ENCODE results near the gene STPG2.
"Not testable (repeated sequence)": the region's sequence is repeated elsewhere in the genome, so short reads cannot be mapped to it uniquely, and the experiment has no call there.

STPG2 gene

GRCh38 chr4:97778174-97778573 is 365.1 kb downstream of the STPG2 start:
- DNase-seq = no peak

DNA sequence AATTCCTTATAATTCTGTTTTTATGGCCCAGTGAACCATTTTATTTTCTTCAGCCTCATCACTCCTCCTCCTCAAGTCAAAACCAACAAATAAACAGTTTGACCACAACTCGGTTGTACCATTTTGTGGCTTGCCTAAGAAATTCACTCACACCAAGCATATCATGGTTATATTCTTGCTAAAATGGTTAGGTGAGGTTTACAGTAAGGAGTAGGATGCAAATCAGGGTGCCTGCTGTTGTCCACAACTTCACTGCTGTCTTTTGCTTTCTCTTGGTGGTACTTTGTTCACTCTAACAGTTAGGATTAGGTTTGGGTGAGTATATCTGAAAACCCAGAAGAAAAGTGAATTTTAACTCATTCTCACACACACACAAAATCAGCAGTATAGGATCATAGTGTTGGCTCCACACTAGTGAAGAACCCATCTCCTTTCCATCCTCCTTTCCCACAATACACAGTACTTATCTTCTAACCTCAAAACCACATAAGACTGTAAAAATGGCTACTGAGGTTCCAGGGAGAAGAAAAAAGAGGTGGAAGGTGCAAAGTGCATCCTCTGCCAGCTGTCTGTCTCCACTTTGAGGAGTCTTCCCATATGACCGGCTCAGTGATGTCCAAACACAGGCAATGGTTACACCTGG is 368.8 kb downstream of the STPG2 start:
- no peak for DNase-seq

GRCh38 chr4:97770222-97770621 is 373.1 kb downstream of the STPG2 start:
- DNase-seq = no peak

GRCh38 chr4:97762115-97762512 is 381.2 kb downstream of the STPG2 start:
- DNase-seq = no peak

DNA sequence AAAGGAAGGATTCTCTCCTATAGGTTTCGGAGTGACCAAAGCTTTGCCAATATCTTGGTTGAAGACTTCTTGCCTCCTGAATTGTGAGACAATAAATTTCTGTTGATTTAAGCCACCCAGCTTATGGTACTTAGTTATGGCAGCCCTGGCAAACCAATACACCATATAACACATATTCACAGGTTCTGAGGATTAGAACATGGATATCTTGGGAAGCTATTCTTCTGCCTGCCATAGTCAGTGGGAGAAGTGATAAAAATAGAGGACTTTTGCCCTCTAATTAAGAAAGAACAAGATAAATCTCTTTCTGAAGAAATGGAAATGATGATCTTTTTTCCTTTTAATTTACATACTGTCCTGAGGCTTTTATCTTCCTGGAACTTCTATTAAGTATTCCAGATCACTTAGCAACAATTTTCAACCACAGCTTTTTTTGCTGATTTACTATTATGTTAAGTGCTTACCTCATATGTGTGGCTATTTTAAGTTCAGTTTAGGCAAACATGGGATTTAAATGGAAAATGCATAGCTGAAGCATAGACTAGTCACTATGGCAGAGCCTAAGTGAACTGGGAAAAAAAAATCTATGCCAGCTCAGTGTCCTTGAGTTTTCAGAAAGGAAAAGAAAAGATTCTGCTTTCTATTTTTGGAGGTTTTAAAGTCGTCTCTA is 381.7 kb downstream of the STPG2 start:
- DNase-seq = no peak

DNA sequence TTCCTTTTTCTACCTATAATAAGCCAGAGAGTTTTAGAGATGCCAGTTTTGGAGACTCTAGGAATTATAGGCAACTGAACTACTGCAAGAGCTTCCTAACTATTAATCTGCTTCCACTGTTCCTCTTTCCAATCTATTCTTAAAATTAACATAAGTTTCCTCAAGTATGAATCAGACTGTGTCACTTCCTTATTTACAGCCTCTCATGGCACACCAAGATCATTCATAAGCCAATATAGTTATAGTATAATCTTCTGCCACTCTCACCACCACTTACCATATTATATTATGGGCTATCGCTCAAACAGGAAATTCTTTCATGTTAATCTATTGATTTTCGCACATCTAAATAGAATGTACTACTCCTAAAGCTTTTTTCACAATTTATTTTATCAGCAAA is 383.5 kb downstream of the STPG2 start:
- DNase-seq = no peak

- DNase-seq = no peak
Measured at GRCh38 chr4:97752599-97752998, 390.7 kb downstream of the STPG2 start.

DNA sequence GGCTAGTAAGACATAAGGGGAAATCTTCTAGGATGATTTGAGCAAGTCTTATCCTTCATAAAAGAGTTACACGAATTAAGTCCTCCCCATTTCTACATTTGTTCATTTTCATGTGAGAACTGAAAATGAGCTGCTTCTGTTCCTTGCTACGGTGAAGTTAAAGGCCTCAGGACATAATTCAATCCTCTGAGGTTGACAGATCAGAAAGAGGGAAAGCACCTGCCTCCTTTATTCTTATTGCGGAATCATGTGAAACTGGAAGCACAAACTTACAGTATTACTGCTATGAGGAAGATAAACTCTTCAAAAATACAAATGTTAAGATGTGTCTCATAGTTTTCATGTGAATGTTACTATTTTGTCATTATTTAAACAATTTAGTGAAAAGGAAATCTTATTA is 395.3 kb downstream of the STPG2 start:
- DNase-seq = no peak

GRCh38 chr4:97720869-97721432 is 422.3 kb downstream of the STPG2 start:
- no peak for DNase-seq

- no peak for DNase-seq
Measured at GRCh38 chr4:97691111-97691605, 452.1 kb downstream of the STPG2 start.

GRCh38 chr4:97670703-97671269 is 472.5 kb downstream of the STPG2 start:
- no peak for DNase-seq

GRCh38 chr4:97665553-97665952 is 477.7 kb downstream of the STPG2 start:
- no peak for DNase-seq

- DNase-seq = no peak
Measured at GRCh38 chr4:97664741-97665140, 478.5 kb downstream of the STPG2 start.

GRCh38 chr4:97662133-97662532 is 481.1 kb downstream of the STPG2 start:
- DNase-seq = no peak

DNA sequence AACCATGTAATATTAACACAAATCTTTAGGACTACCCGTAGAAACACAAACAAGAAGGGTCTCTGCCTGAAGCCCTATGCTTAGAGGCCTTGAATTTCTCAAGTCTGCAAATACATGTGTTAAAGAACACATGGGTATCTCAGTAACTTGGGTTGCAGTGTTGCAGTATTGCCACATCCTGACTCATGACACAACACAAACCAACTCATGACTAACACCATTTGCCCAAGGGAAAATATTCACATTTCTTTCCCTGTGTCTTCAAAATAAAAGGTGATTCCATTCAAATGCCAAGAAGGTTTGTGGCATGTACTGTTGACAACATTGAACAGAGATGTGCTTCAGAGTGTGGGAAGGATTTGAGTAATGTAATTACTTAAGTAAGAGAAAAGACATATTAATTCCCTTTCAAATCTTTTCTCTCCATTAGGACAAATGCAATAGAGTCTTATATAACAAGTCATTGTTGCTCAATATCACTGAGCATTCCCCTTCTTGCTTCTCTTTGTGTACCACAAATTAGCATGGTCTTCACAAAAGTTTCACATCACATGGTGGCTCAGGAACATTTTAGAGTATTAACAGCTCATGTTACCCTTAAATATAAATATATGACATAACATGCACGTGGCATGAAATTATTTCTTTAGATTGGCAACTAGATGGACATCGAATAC is 487.1 kb downstream of the STPG2 start:
- no peak for DNase-seq

DNA sequence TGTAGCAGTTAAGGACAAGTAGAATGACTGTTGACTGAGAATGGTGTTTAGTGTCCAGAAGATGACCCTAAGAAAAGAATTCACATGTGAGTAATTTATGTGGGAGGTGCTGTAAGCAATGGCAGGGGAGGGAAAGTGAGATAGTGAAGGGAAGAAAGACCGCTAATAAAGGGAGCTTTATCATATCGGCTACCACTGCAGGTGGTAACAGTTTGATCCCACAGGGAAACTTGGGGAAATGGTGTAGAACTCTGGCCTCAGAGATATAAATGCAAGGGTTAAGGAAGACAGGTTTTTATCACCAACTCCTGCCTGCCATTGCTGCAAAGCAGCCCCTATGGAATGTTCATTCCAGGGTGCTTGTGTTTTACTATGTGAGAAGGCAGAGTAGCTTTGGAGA is 489.6 kb downstream of the STPG2 start:
- DNase-seq = no peak

DNA sequence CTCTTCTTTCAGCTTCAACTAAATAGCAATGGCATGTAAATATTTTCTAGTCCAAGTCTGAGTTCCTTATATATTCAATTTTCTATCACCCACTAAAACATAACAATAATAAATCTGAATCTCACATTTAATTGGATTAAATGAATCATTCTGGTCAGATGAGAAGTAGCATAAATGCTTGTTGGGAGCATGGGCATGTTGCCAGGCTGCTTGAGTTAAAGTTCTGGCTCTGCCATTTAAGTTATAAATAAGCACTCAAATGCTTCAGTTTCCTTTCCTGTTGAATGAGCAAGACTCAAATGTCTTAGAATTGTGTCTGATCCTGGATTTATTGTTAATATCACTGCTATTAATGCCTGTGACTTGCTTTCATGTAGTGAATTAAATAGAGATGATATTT is 496.3 kb downstream of the STPG2 start:
- no peak for DNase-seq

DNA sequence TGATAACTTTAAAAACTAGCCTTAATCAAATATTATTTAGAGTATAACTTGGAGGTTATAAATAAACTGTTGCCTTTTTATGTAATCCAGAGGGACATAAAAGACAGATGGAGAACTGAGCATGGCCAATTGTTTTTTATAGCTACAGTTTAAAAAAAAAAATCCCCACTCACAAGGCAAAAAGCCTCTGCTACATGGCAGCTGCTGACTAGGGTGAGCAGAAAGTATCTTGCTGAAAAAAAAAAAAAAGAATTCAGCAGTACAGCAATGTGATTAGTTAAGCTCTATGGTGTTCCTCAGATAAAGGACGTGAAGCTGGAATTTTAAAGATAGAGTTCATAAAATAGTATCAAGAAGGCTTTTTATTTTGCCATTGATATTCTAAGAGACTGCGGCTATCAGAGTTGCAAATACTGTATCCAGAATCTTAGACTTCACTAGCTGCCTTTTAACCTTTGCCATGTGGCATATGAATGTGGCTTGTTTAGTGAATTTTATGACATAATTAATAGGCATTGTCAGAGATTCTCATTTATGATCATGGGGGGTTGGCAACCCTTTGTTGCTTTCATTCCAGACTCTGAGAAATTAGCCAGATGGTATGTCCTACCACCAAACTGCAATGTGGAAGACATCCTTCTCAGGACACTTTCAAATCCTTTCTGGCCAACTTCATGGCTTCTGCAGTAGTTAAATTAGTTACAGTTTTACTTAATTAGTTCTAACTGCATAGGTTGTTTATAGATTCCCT is 498.0 kb downstream of the STPG2 start:
- no peak for DNase-seq

DNA sequence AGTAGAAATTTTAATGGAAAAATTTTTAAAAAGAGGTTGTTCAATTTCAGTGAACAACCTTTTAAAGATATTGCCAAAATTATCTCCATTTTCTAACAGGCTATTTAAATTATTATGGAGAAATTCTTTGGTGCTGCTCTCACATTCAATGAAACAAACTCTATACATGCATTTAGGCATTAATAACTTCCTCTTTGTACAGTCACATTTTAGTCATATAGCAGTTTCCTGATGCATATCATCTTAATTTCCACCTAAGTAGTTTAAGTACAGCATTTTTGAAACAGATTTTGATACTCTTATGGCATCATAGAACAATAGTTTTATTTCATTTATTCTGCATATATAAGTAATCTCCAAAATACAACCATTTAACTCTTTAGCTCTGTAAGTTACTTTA is 500.1 kb downstream of the STPG2 start:
- no peak for DNase-seq

DNA sequence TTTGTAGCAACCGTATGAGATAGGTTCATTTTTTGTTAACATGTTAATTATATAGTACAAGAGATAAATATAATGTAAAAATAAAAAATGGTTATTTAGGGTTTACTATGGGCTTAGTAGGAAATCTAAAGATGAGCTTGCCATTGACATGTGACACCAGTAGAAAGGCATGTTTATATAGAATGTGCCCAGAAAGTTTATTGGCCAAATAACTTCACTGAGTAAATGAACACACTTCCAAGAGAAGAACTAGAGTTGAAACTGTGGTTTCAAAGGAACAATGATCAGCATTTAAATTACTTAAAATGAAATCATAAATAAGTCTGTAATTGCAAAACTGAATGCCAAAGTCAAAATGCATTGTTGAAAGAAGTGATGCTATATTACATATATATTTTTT is 503.3 kb downstream of the STPG2 start:
- no peak for DNase-seq

- DNase-seq = not testable (repeated sequence)
Measured at GRCh38 chr4:97633831-97634230, 509.4 kb downstream of the STPG2 start.

DNA sequence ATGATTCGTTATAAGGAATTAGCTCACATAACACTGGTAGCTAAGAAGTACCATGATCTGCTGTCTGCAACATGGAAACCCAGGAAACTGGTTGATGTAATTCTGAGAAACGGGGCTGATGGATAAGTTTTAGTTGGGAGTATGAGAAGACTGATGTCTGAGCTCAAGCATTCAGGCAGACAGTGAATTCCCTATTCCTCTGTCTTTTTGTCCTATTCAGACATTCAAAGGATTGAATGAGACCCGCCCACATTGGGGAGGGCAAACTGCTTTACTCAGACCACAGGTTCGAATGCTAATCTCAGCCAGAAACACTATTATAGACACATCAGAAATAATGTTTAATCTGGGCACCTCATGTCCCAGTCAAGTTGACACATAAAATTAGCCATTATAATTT is 515.5 kb downstream of the STPG2 start:
- no peak for DNase-seq

- no peak for DNase-seq
Measured at GRCh38 chr4:97624204-97624603, 519.1 kb downstream of the STPG2 start.

Data from NCI-H2107 (cell line).